IMR-90 (cell line): ENCODE measurements around the gene RBM10. TPM values are rescaled to one million over a fixed set of nuclear protein-coding genes. Genes with fewer than 3 reads are reported as not detected.

Source experiments
- ATAC-seq: fragments of 200-7000 bp; cut with Tn5 transposase; 2 replicates; pipeline ENCODE4 v1.9.1; 2020; ENCODE audit warnings: low read depth, mild to moderate bottlenecking, moderate library complexity
- BruUV-seq: library from RNA; stranded (reverse); fragments of 400-500 nt; replicated peaks from 2 replicates; lab custom pipeline; 2021; lab: Mats Ljungman, UMichigan
- CTCF ChIA-PET: fragments of 300-600 bp; formaldehyde crosslinking; extraction: SDS; loops from one replicate; lab custom pipeline; 2021; ENCODE audit warnings: antibody characterized with exemption; lab: Yijun Ruan, JAX
- POLR2A ChIA-PET: fragments of 300-600 bp; sonication (Branson Sonifier 250); formaldehyde crosslinking; loops from one replicate; lab custom pipeline; 2022; ENCODE audit warnings: antibody characterized with exemption; ENCODE audit not compliant: unreplicated experiment; lab: Charles Lee
- DNase-seq: peaks from one replicate; pipeline ENCODE4 v3.0.0; 2013
- H2AFZ ChIP-seq: replicated peaks from 2 replicates; pipeline ENCODE3; 2013; ENCODE audit warnings: low read length, mild to moderate bottlenecking; ENCODE audit not compliant: poor library complexity
- H2AK5ac ChIP-seq: 2 replicates; pipeline ENCODE4 v1.6.1; 2013; ENCODE audit warnings: low read depth, low read length, inconsistent platforms
- H2AK9ac ChIP-seq: replicated peaks from 2 replicates; pipeline ENCODE3; 2013; ENCODE audit warnings: mild to moderate bottlenecking, low read depth, low read length, moderate library complexity; ENCODE audit not compliant: poor library complexity
- H2BK120ac ChIP-seq: 2 replicates; pipeline ENCODE4 v1.6.1; 2013; ENCODE audit warnings: low read depth, low read length, inconsistent platforms
- H2BK15ac ChIP-seq: 3 replicates; pipeline ENCODE4 v1.6.1; 2013; ENCODE audit warnings: low read depth, low read length, inconsistent platforms
- H2BK20ac ChIP-seq: 2 replicates; pipeline ENCODE4 v1.6.1; 2013; ENCODE audit warnings: low read depth, mild to moderate bottlenecking, inconsistent platforms, low read length, moderate library complexity
- H2BK5ac ChIP-seq: 2 replicates; pipeline ENCODE4 v1.6.1; 2013; ENCODE audit warnings: mild to moderate bottlenecking, low read depth, low read length, inconsistent platforms; ENCODE audit not compliant: poor library complexity, severe bottlenecking
- H3K14ac ChIP-seq: replicated peaks from 2 replicates; pipeline ENCODE4 v1.6.1; 2013; ENCODE audit warnings: low read depth, low read length, inconsistent platforms
- H3K18ac ChIP-seq: 2 replicates; pipeline ENCODE4 v1.6.1; 2013; ENCODE audit warnings: low read depth, low read length, control low read depth
- H3K23ac ChIP-seq: 2 replicates; pipeline ENCODE4 v1.6.1; 2013; ENCODE audit warnings: low read depth, low read length, inconsistent platforms
- H3K27ac ChIP-seq: 2 replicates; pipeline ENCODE4 v1.5.1; 2013; ENCODE audit warnings: mild to moderate bottlenecking, control low read depth, low read length; ENCODE audit not compliant: insufficient read depth
- H3K27me3 ChIP-seq: 2 replicates; pipeline ENCODE4 v1.6.1; 2013; ENCODE audit warnings: low read length; ENCODE audit not compliant: control insufficient read depth, insufficient read depth
- H3K36me3 ChIP-seq: 2 replicates; pipeline ENCODE4 v1.6.1; 2013; ENCODE audit warnings: low read length, mixed read lengths; ENCODE audit not compliant: control insufficient read depth, insufficient read depth
- H3K4ac ChIP-seq: 2 replicates; pipeline ENCODE4 v1.6.1; 2013; ENCODE audit warnings: low read depth, low read length, inconsistent platforms
- H3K4me1 ChIP-seq: 2 replicates; pipeline ENCODE4 v1.6.1; 2013; ENCODE audit warnings: low read length, mixed read lengths; ENCODE audit not compliant: control insufficient read depth, insufficient read depth
- H3K4me2 ChIP-seq: 2 replicates; pipeline ENCODE4 v1.6.1; 2013; ENCODE audit warnings: low read depth, mild to moderate bottlenecking, control low read depth, low read length, moderate library complexity
- H3K4me3 ChIP-seq: 2 replicates; pipeline ENCODE4 v1.5.1; 2013; ENCODE audit warnings: low read depth, mild to moderate bottlenecking, control low read depth, low read length, moderate library complexity; ENCODE audit not compliant: insufficient read depth
- H3K56ac ChIP-seq: 2 replicates; pipeline ENCODE4 v1.6.1; 2013; ENCODE audit warnings: low read length, inconsistent platforms; ENCODE audit not compliant: insufficient read depth; ENCODE audit errors: extremely low read depth
- H3K79me1 ChIP-seq, 2 experiments: 2 replicates each; pipeline ENCODE4 v1.6.1; 2013; ENCODE audit warnings: low read length in 2 of 2, inconsistent platforms in 1 of 2, low read depth in 1 of 2
- H3K9ac ChIP-seq: 2 replicates; pipeline ENCODE4 v1.6.1; 2013; ENCODE audit warnings: low read depth, low read length, control low read depth
- H3K9me1 ChIP-seq: 2 replicates; pipeline ENCODE4 v1.6.1; 2013; ENCODE audit warnings: low read length, inconsistent platforms; ENCODE audit not compliant: insufficient read depth
- H3K9me3 ChIP-seq: 2 replicates; pipeline ENCODE4 v1.6.1; 2013; ENCODE audit warnings: low read length; ENCODE audit not compliant: control insufficient read depth, insufficient read depth
- H4K20me1 ChIP-seq: 2 replicates; pipeline ENCODE4 v1.6.1; 2013; ENCODE audit warnings: low read length, inconsistent platforms; ENCODE audit not compliant: insufficient read depth
- H4K5ac ChIP-seq: 2 replicates; pipeline ENCODE4 v1.6.1; 2013; ENCODE audit warnings: mild to moderate bottlenecking, low read depth, low read length, control low read depth
- H4K8ac ChIP-seq, 2 experiments: 2 replicates each; pipeline ENCODE4 v1.6.1; 2013; ENCODE audit warnings: low read depth in 2 of 2, low read length in 2 of 2, control low read depth in 1 of 2, inconsistent platforms in 1 of 2
- H4K91ac ChIP-seq: 2 replicates; pipeline ENCODE4 v1.6.1; 2013; ENCODE audit warnings: low read depth, low read length, inconsistent platforms; ENCODE audit not compliant: insufficient read depth
- BHLHE40 ChIP-seq: fragments of 150-350 bp; IDR thresholded peaks from 2 replicates; pipeline ENCODE4 v1.6.1; 2016; ENCODE audit warnings: mild to moderate bottlenecking, low read depth, low read length
- ELK1 ChIP-seq: fragments of 150-350 bp; IDR thresholded peaks from 2 replicates; pipeline ENCODE4 v1.6.1; 2016; ENCODE audit warnings: low read depth, mild to moderate bottlenecking, low read length, moderate library complexity, borderline replicate concordance
- FOS ChIP-seq: fragments of 150-350 bp; IDR thresholded peaks from 2 replicates; pipeline ENCODE4 v1.6.1; 2016; ENCODE audit warnings: low read depth, low read length
- MAFK ChIP-seq: IDR thresholded peaks from 2 replicates; pipeline ENCODE4 v1.6.1; 2012; ENCODE audit warnings: low read depth, low read length, improper control_type of control experiment
- MAZ ChIP-seq: IDR thresholded peaks from 2 replicates; pipeline ENCODE4 v1.6.1; 2012; ENCODE audit warnings: low read depth, mild to moderate bottlenecking, low read length, improper control_type of control experiment, moderate library complexity, borderline replicate concordance
- MXI1 ChIP-seq: IDR thresholded peaks from 2 replicates; pipeline ENCODE4 v1.6.1; 2012; ENCODE audit warnings: low read depth, mild to moderate bottlenecking, low read length, moderate library complexity, borderline replicate concordance
- RCOR1 ChIP-seq: IDR thresholded peaks from 2 replicates; pipeline ENCODE4 v1.6.1; 2012; ENCODE audit warnings: mild to moderate bottlenecking, low read length, improper control_type of control experiment; ENCODE audit not compliant: insufficient replicate concordance
- RFX5 ChIP-seq: IDR thresholded peaks from 2 replicates; pipeline ENCODE4 v1.8.0; 2012; ENCODE audit warnings: low read depth, mild to moderate bottlenecking, low read length, moderate library complexity
- USF2 ChIP-seq: fragments of 150-350 bp; IDR thresholded peaks from 2 replicates; pipeline ENCODE4 v1.6.1; 2017; ENCODE audit warnings: mild to moderate bottlenecking, antibody characterized with exemption, low read length, low read depth
- WGBS, 2 experiments: methylation state at CpG; one replicate each; pipeline versions ENCODE4 v1.1.5 to v1.1.7; 2013; ENCODE audit warnings: missing lambda C conversion rate in 2 of 2; ENCODE audit not compliant: insufficient read length in 1 of 2; ENCODE audit errors: extremely low coverage in 2 of 2; 5-methylcytosine and 5-hydroxymethylcytosine counted together
- dilution Hi-C: fragments of 300-500 bp; cut with HindIII; formaldehyde crosslinking; loops from one replicate; pipeline ENCODE4 v1.14.3; 2018; ENCODE audit warnings: low sequenced_read_pairs; ENCODE audit not compliant: unreplicated experiment
- in situ Hi-C: fragments of 300-500 bp; cut with MboI; formaldehyde crosslinking; loops from 3 replicates; pipeline ENCODE4 v1.14.3; 2019; ENCODE audit warnings: low sequenced_read_pairs, inconsistent platforms, mixed read lengths
- intact Hi-C: fragments of 100-400 bp; cut with micrococcal nuclease; formaldehyde crosslinking; loops from 2 replicates; pipeline ENCODE4 v1.10.0; 2022
- polyA plus RNA-seq, 3 experiments: library from polyadenylated mRNA; depleted of rRNA; stranded (reverse); fragments of >200 nt; gene quantifications; 2 replicates each; pipeline ENCODE4 v1.2.3, GENCODE V29; 2012; ENCODE audit warnings: low replicate concordance in 1 of 3
- total RNA-seq: library from RNA; depleted of rRNA; stranded (reverse); fragments of >200 nt; gene quantifications from 2 replicates; pipeline ENCODE4 v1.2.3, GENCODE V29; 2012

Gene RBM10
- total and polyA plus RNA-seq, 2 of the 4 experiments (the other 2 are of a cell fraction) = 33.4 to 36.0 TPM

GRCh38 chrX:47201345-47201944 is 56.4 kb downstream of the RBM10 start:
- no peak for ATAC-seq
- WGBS, 2 experiments = 90% methylated on average over 6 of the region's 9 CpGs; no CpG with 5 or more reads in 1 of the 2 experiments
- BruUV-seq = no TSS peak
- peaks cover 39 to 62% of the 10 kb centered on the region in 2 experiments for H3K79me1 ChIP-seq
- ChIA-PET CTCF (no interaction called here), POLR2A (no interaction called here)
- H4K20me1 ChIP-seq = peaks cover 77% of the 10 kb centered on the region
- H3K27me3 ChIP-seq = no peaks in the 10 kb centered on the region; the same call in 1 of the 2 replicates
- 0 out of 2 replicates have a peak, but pooled peaks cover 5% of the 10 kb centered on the region for H3K9me1 ChIP-seq
- no peak overlapping the region for H3K27ac ChIP-seq
- no peak overlapping the region for H3K4me3 ChIP-seq
- H2BK20ac ChIP-seq = no peak overlapping the region
- H2AFZ ChIP-seq = no peak overlapping the region
- H3K4me2 ChIP-seq = no peak overlapping the region
- no peak overlapping the region for H3K4ac ChIP-seq
- H3K36me3 ChIP-seq = peaks cover 86% of the 10 kb centered on the region
- no peak overlapping the region for H3K14ac ChIP-seq
- DNase-seq = no peak
- H2AK9ac ChIP-seq = no peak overlapping the region
- no peak overlapping the region for H4K8ac ChIP-seq
- in situ Hi-C loops (loop anchor here (25.0 kb wide), 1 partner anchor 436 kb away; the partner anchor contains the start of gene CFP), dilution Hi-C loops (no loop called here), intact Hi-C loops (no loop called here)
- H2BK15ac ChIP-seq = no peak overlapping the region
- H3K23ac ChIP-seq = no peak overlapping the region
- peaks cover 13% of the 10 kb centered on the region for H3K4me1 ChIP-seq
- H2BK5ac ChIP-seq = no peak overlapping the region
- H2AK5ac ChIP-seq = no peak overlapping the region
- H3K18ac ChIP-seq = no peak overlapping the region
- H3K56ac ChIP-seq = no peak overlapping the region
- H2BK120ac ChIP-seq = no peak overlapping the region
- H4K5ac ChIP-seq = no peak overlapping the region
- no peak overlapping the region for H4K91ac ChIP-seq
- H3K9me3 ChIP-seq = no peaks in the 10 kb centered on the region
- TF ChIP-seq RCOR1 (no peak), MXI1 (no peak), FOS (no peak), ELK1 (no peak), MAFK (no peak), MAZ (no peak), RFX5 (no peak), BHLHE40 (no peak), USF2 (no peak)
- H3K9ac ChIP-seq = no peak overlapping the region
